Esophagus squamous epithelium (tissue), 4 donors: ENCODE results near the gene CAP2.

Source experiments
- CTCF ChIP-seq, 6 experiments: fragments of 450-650 bp in 4 of 6; fragments of 200-600 bp in 2 of 6; sonication (generic) in 2 of 6; IDR thresholded peaks; one replicate each; pipeline ENCODE4 v1.5.1; 2016 to 2019; ENCODE audit warnings: antibody characterized with exemption in 6 of 6, mild to moderate bottlenecking in 4 of 6, moderate library complexity in 4 of 6
- POLR2A ChIP-seq, 4 donors: fragments of 450-650 bp; IDR thresholded peaks; one replicate each; pipeline ENCODE4 v1.6.1; 2017; ENCODE audit warnings: antibody characterized with exemption in 4 of 4, mild to moderate bottlenecking in 4 of 4, moderate library complexity in 3 of 4

DNA sequence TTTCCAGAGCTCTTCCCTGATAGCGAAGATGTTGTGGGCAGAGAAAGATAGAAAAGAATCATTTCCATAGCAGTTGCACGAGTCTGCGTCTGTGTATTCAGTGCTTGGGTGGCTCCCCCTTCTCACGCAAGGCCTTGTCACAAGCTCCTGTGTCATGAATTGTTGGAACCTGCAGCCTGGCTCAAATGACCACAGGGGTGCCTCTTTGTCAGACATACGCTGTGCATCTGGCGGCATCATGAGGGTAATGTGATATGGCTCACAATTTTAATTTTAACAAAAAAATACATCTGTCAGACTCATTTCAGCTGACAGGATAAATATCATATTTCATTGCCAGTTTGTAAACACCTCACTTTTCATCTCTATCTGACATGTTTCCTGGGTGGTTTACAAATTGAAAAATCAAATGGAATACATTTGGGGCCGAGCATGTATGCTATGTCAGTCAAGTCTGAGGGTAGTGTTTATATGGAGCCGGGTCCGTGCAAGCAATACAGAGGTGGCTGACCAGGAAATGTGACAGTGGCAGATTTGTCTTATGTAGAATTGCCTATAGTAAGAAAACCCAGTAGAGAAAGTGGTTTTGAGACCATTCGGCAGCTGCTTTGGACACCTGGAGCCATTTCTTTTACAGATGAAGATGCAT is 90.9 kb downstream of the CAP2 start:
- TF ChIP-seq POLR2A (IDR thresholded peaks at IDR 0.05), result no peak
- TF ChIP-seq CTCF (IDR thresholded peaks at IDR 0.05), result no peak
